Activated CD8-positive, alpha-beta memory T cell treated with anti-CD3 and anti-CD28 coated beads for 24 hours (primary cell): ENCODE measurements around the gene ASL.
"Not testable (repeated sequence)": the region's sequence is repeated elsewhere in the genome, so short reads cannot be mapped to it uniquely, and the experiment has no call there.

Source experiments
- DNase-seq: peaks from one replicate; pipeline ENCODE4 v3.0.0-alpha.2; 2020

The ASL gene

DNA sequence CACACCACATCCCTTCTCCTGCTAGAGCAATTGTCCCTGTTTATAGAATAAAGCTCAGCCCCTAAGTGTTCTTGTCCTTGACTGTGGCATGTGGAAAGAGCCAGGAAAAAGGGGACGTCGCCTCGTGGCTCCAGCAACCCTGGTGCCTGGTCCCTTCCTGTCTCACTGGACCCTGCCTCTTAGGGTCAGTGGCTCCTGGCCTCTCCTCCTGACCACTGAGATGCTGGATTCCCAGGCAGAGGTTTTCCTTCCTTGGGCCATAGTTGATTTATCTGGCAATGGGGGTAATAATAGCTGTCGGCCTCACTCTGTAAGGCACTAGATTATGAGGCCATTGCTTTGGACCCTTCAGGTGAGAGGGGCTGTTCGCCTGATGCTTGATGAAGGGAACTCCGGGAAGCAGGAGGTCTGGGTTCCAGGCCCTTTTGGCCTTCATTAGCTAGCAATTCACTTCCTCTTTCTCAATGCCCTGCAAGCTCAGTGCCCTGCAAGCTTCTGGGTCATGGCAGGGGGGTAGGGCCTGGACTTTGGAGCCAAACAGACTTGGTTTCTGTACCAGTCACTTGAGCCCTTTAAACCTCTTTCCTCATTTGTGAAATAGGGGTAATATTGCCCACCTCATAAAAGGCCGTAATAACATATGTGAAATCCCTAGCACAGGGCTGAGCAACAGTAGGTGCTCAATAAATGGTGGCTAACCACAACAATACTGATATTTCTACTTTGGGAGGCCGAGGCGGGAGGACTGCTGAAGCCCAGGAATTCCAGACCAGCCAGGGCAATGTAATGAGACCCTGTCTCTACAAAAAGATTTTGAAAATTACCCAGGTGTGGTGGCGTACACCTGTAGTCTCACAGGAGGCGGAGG is 1.1 kb downstream of the ASL start:
- no peak for DNase-seq

DNA sequence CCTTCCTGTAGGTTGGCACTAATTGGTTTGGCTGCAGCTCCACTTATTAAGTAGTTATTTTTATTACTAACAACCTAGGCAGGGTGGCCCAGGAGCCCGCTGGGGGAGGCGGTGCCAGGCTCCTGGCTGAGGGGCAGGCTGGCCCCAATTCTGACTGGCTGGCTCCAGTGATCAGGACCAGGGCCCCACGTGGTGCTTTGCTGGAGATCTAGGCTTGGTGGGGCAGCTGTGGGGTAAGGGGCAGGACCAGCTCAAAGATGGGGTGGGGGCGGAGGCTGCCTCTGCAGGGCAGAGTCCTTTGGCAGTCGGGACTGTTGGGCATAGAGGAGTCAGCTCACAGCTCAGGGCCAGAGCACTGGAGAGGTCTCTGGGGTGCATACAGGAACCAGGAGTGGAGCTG is 2.4 kb downstream of the ASL start:
- DNase-seq: no peak

DNA sequence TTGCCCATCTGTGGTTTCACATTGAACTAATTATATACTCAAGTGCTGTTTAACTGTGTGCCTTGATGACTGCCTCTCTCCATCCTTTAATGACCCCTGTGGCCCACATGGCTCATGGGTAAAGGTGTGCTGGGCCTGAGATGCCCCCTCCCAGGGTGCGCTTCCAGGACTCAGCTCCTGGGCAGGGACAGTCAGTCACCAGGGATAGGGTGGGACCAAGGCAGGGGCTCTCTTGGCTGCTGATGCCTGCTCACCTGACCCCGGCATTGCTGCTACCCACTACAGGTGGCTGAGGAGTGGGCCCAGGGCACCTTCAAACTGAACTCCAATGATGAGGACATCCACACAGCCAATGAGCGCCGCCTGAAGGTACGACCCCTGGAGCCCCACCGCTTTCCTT is 6.5 kb downstream of the ASL start:
- no peak for DNase-seq

DNA sequence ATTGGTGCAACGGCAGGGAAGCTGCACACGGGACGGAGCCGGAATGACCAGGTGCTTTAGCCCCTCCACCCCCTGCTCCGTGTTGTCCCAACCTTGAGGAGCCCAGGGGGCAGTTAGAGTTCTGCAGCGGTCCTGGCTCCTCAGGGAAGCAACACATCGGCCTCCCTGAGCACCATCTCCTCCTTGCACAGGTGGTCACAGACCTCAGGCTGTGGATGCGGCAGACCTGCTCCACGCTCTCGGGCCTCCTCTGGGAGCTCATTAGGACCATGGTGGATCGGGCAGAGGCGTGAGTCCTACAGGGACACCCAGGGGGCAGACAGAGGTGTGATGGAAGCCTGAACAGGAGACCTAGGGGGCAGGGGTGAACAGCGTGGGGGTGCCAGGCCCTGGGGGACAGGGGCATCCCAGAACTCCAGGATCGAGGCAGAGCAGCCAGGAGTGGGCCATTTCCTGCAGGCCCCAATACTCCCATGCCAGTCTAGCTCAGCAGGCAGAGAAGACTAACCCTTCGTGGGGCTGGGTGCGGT is 7.3 kb downstream of the ASL start:
- DNase-seq: no peak

DNA sequence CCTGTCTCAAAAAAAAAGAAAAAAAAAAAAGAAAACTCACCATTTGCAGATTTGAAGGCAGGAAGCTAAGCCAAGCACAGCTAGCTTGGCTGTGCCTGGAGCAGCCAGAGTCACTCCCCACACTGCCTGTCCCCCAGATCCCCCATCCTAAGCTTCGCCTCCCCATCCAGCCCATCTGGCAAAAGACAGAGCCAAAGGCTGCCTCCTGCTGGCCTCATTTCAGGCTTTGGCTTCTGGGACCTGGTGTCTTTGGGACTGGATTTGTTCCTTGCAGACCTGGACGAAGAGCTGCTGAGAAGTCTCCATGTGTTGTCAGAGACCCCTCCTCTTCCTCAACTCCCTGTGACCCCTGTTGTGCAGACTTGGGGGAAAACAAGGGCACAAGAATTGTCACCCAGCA is 8.1 kb downstream of the ASL start:
- no peak for DNase-seq

DNA sequence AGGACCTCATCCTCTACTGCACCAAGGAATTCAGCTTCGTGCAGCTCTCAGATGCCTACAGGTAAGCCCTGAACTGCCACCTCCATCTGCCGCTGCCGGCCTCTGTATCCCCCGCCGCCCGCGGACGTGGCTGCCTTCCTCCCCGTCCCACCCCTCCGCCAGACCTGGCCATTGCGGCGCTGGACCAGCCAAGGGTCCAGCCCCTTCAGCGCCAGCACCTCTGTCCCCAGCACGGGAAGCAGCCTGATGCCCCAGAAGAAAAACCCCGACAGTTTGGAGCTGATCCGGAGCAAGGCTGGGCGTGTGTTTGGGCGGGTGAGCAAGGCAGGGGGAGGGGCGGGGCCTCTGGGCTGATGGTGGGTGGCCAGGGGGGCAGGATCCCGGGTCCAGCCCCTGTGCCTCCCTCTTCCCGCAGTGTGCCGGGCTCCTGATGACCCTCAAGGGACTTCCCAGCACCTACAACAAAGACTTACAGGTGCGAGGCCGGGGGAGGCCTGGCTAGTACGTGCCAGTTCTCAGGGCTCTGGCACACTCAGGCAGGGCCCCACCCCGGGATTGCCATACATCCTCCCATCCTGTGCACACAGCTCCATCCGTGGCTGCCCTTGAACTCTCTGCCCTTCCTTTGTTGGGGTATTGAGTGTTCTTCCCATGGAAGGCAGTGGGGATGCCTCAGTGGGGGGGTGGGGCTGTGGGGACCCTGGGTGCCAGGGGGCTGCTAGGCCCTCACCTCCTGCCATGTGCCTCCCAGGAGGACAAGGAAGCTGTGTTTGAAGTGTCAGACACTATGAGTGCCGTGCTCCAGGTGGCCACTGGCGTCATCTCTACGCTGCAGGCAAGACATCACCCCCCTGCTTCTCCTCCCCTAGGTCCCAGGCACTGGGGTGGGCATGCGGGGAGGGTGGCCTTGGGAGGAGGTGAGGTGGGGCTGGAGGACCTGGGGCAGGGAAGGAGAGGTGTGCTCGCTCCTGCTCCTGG is 13.5 kb downstream of the ASL start:
- no peak for DNase-seq

DNA sequence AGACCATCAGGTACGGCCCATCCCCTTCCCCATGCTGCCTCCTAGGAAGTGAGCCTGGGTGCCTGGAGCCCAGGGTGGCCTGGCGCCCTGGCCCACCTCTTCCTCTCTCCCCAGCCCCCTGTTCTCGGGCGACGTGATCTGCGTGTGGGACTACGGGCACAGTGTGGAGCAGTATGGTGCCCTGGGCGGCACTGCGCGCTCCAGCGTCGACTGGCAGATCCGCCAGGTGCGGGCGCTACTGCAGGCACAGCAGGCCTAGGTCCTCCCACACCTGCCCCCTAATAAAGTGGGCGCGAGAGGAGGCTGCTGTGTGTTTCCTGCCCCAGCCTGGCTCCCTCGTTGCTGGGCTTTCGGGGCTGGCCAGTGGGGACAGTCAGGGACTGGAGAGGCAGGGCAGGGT is 17.0 kb downstream of the ASL start:
- DNase-seq: no peak

DNA sequence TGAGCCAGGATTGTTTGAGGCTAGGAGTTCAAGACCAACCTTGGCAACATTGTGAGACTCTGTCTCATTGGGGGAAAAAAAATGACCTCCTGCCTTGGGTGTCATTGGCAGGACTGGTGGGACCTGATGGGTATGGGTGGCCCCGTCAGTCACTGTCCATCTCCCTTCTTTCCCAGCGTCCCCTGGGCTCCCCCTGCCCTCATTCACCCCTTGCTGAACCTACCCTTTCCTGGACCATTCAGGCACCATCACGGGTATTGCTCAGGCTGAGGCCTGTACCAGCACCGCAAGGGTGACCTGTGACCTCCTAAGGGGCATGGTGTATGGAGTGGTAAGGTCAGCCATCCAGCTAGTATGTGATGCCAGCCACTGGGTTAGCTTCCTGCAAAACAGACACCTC is 19.4 kb downstream of the ASL start:
- no peak for DNase-seq

DNA sequence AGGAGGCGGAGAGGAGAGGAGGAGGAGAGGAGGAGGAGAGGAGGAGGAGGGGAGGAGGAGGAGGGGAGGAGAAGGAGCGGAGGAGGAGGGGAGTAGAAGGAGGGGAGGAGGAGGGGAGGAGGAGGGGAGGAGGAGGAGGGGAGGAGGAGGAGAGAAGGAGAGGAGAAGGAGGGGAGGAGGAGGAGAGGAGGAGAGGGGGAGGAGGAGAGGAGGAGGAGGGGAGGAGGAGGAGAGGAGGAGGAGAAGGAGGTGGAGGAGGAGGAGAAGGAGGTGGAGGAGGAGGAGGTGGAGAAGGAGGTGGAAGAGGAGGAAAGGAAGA is 23.6 kb downstream of the ASL start:
- no peak for DNase-seq

DNA sequence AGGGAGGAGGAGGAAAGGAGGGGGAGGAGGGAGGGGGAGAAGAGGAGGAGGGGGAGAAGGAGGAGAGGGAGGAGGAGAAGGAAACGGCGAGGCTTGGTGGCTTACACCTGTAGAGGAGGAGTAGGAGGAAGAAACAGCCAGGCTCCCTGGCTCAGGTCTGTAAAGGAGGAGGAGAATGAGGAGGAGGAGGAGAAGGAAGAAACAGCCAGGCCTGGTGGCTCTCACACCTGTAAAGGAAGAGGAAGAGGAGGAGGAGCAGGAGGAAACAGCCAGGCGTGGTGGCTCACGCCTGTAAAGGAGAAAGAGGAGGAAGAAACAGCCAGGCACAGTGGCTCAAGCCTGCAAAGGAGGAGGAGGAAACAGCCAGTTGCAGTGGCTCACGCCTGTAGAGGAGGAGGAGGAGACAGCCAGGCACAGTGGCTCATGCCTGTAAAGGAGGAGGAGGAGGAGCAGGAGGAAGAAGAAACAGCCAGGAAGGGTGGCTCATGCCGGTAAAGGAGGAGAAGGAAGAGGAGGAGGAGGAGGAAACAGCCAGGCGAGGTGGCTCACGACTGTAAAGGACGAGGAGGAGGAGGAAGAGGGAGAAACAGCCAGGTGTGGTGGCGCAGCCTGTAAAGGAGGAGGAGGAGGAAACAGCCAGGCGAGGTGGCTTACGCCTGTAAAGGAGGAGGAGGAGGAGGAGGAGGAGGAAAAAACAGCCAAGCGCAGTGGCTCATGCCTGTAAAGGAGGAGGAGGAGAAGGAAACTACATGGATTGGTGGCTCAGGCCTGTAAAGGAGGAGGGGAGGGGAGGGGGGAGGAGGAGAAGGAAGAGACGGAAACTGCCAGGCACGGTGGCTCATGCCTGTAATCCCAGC is 24.2 kb downstream of the ASL start:
- DNase-seq: peak; percentile 76

DNA sequence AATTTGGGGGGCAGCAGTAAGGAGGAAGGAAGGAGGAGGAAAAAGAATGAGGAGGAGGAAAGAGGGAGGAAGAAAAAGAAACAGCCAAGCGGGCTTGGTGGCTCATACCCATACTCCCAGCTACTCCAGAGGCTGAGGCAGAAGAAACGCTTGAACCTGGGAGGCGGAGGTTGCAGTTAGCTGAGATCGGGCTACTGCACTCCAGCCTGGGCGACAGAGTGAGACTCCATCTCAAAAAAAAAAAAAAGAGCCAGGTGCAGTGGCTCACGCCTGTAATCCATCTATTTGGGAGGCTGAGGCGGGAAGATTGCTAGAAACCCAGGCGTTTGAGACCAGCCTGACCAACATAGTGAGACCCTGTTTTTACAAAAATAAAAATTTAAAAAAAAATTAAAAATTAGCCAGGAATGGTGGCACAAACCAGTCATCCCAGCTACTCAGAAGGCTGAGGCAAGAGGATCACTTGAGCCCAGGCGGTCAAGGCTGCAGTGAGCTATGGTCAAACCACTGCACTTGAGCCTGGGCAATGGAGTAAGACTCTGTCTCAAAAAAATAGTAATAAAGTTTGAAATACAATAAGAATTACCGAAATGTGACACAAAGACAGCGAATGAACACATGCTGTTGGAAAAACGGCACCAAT is 24.9 kb downstream of the ASL start:
- DNase-seq: no peak

DNA sequence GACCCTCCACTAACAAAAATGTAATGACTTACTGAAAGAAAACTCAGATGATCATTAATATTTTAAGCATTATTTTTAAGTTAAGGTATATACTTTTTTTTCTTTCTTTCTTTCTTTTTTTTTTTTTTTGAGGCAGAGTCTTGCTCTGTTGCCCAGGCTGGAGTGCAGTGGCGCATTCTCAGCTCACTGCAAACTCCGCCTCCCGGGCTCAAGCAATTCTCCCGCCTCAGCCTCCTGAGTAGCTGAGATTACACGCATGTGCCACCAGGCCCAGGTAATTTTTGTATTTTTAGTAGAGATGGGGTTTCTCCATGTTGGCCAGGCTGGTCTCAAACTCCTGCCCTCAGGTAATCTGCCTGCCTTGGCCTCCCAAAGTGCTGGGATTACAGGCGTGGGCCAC is 26.5 kb downstream of the ASL start:
- not testable (repeated sequence) for DNase-seq

DNA sequence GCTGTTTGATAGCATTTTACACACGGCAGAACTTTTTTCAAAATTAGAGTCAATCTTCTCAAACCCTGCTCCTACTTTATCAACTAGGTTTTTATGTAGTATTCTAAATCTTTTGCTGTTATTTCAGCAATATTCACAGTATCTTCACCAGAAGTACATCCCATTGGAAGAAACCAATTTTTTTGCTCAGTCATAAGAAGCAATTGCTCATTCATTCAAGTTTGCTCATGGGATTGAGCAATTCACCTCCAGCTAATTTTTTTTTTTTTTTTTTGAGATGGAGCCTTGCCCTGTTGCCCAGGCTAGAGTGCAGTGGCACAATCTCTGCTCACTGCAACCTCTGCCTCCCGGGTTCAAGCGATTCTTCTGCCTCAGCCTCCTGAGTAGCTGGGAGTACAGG is 28.4 kb downstream of the ASL start:
- DNase-seq: not testable (repeated sequence)

DNA sequence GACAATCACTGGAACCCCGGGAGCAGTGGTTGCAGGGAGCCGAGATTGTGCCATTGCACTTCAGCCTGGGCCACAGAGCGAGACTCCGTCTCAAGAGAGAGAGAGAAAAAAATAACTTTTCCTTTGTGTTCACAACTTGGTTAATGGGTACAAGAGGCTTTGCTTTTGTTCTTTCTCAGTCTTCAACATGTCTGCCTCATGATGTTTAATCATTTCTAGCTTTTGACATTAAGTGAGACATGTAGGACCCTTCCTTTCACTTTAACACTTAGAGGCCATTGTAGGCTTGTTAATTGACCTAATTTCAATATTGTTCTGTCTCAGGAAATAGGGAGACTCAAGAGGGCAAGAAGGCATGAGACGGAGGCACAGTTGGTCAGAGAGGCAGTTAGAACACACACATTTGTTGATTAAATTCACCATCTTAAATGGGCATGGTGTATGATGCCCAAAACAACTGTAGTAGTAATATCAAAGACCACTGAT is 29.7 kb downstream of the ASL start:
- no peak for DNase-seq

DNA sequence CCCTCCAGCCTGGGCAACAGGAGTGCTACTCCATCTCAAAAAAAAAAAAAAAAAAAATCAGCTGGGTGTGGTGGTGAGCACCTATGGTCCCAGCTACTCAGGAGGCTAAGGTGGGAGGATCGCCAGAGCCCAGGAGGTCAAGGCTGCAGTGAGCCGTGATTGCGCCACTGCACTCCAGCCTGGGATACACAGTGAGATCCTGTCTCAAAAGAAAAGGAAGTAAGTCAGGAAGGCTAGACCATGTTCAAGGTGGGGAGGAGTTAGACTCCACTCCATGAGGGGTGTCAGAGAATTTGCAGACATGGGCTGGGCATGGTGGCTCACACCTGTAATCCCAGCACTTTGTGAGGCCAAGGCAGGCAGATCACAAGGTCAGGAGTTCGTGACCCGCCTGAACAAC is 32.8 kb downstream of the ASL start:
- not testable (repeated sequence) for DNase-seq

DNA sequence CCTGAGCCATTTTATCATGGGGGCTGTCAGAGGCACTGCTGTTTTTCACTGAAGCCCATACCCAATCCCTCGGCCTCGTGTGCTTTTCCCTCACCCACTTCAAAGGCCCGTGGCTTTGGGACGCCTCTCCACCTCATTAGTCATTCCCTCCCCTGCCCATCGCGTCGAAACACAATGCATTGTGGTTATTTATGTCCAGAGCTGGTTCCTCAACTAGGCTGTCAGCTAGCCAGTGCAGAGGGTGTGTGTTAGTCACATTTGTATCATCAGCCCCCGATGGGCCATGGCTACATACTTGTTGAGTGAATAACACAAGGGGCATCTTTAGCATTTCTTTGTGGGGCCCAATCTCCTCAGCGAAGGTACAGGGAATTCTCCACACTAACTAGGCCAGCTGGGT is 35.2 kb downstream of the ASL start:
- DNase-seq: no peak

DNA sequence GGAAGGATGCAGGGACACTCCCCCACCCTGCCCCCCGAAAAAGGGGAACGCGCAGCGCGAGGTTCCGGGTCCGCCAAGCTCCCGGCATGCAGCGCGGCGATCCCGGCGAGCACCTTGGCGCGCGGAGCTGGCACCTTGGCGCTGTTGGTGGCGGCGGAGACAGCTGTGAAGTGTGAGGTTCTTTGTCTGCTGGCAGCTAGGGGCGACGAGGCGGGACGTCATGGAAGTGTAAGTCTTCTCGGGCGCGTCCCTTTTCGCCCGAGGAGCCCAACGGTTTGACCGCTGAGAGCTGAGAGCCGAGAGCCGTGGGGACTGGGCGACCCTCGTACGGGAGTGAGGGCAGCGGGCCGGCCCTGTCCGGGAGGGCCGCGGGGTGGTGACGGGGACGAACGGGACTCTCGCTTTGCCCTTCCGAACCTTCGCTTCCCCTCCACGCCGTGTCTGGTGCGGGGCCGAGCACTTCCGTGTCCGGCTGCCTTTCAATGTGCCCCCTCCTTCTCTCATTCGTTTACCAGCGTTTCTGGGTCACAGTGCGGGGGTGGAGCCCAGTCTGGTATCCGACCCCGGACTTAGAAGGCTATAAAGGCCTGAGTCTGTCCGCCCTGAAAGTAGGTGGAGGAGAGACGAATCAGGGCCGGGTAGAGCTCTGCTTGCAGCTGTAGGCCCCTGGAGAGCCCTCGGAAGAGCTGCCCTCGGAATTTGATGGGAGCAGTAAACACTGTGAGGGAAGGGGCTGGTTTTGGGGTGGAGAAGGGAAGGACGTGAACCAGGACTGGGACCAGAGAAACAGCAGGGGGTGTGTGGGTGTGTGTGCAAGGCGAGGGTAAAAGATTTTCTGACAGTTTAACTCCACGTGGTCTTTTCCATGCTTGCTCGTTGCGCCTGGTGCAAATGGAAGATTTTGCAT is 39.4 kb downstream of the ASL start, which contains the start of gene CRCP:
Gene CRCP (plus strand): TSS at position 105 of the 907 bp plus-strand sequence. CDS start 116 bp downstream, at position 221.
- peak; percentile 93 for DNase-seq

DNA sequence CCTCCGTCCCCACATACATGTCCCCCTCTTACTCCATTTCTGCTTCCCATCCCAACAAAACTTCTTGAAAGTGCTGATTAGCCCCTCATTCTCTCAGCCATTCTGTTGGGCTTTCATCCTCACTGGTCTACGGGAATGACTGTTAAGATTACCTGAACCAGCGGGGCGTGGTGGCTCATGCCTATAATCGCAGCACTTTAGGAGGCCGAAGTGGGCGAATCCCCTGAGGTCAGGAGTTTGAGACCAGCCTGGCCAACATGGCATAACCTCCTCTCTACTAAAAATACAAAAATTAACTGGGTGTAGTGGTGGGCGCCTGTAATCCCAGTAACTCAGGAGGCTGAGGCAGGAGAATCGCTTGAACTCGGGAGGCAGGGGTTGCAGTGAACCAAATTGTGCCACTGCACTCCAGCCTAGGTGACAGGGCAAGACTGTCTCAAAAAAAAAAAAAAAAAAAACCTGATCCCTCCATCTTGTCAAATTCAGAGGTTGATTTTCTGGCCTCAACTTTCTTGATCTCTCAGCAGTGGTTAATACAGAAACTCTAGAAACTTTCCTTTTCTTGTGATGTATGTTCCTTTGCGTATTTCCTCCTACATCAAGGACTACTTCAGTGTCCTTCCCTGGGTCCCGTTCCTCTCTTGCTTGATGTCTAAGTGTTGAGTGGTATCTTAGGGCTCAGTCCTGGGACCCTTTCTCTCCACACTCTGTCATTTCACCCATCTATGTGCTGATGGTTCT is 41.2 kb downstream of the ASL start:
- DNase-seq: not testable (repeated sequence)

DNA sequence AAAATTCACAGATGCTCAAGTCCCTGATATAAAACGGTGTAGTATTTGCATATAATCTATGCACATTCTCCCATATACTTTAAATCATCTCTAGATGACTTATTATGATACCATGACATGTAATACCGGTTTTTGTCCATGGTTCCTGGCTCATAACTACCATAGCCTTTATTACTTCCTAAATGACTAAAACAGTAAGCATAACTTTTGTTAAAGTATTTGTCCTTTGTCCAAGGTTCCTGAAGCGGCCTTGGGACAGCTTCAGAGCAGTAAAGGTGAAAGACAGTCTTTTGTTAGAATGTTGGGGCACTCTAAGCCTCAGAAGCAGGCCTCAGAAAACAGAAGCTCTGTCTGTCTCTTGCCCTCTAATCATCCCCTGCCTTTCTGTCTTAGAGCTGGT is 43.0 kb downstream of the ASL start:
- DNase-seq: no peak

DNA sequence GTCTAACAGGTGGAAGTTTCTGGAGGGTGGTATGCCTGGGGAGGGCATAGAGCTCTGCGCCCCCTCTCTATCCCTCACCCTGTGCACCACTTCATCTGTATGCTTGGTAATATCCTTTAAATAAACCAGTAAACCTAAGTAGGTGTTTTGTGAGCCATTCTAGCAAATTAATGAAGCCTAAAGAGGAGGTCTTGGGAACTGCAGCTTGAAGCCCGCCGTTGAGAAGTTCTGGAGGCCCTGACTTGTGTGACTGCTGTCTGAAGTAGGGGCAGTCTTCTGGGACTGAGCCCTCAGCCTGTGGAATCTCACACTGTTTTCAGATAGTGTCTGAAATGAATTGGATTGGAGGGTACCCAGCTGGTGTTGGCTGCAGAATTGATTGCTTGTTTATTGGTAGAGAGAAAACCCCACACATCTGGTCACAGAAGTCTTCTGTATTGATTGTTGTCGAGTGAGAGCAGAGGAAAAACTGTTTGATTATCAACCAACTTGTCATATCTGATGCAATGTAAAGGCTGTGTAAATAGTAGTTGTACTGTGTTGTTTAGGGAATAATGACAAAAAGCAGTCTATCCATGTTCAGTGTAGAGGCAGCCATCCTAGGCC is 43.7 kb downstream of the ASL start:
- no peak for DNase-seq
